Activated T-cell treated with anti-CD3 and anti-CD28 coated beads, Interleukin-2, amount 50 U/mL, for 4 hours (primary cell): ENCODE measurements around the gene CA12. TPM values are rescaled to one million over a fixed set of nuclear protein-coding genes. Genes with fewer than 3 reads are reported as not detected.

ENCODE experiments used
- ATAC-seq, 2 donors: fragments of 200-7000 bp; cut with Tn5 transposase; one replicate each; pipeline ENCODE4 v1.10.0; 2021
- DNase-seq: peaks from one replicate; pipeline ENCODE4 v3.0.0-alpha.2; 2020
- H3K27me3 Mint-ChIP-seq: one replicate; pipeline ENCODE4 v1.8.0; 2021; ENCODE audit warnings: low read depth, mixed read lengths
- H3K36me3 Mint-ChIP-seq: one replicate; pipeline ENCODE4 v1.8.0; 2022; ENCODE audit warnings: mixed read lengths; ENCODE audit not compliant: insufficient read depth
- H3K4me1 Mint-ChIP-seq: one replicate; pipeline ENCODE4 v1.8.0; 2021; ENCODE audit warnings: low read depth, mixed read lengths
- H3K4me3 Mint-ChIP-seq: one replicate; pipeline ENCODE4 v1.8.0; 2021; ENCODE audit warnings: mild to moderate bottlenecking, moderate library complexity, mixed read lengths
- H3K9me3 Mint-ChIP-seq: one replicate; pipeline ENCODE4 v1.8.0; 2021; ENCODE audit warnings: mixed read lengths
- total RNA-seq, 3 donors: library from RNA; stranded (reverse); gene quantifications; one replicate each; pipeline ENCODE4 v1.2.1, GENCODE V29; 2021

CA12 gene
- total RNA-seq, 3 donors from 2014 or later, result 0.08 to 0.15 (median 0.14) TPM

DNA sequence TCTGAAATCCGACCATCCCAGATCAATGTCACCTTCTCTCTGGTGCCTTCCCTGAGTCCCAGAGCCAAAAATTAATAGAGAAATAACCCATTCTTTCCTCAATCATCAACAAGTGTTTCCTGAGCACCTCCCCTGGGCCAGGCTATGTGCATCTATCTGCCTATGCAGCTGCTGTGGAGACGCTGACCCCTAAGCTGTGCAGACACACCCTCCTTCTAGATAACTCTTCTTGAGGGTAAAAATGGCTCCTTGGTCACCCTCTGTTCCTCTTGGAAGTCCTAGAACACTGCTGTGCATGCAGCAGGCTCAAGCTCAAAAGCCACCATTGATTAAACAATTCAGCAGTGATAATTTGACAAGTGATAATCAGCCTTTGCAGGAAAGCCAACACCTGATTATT lies 18.4 kb downstream of the CA12 start:
- no peak for ATAC-seq
- no peaks in the 10 kb centered on the region for H3K4me1 Mint-ChIP-seq
- no peak for DNase-seq
- no peak overlapping the region for H3K4me3 Mint-ChIP-seq
- H3K36me3 Mint-ChIP-seq, result no peaks in the 10 kb centered on the region
- no peaks in the 10 kb centered on the region for H3K9me3 Mint-ChIP-seq
- H3K27me3 Mint-ChIP-seq, result peaks cover 5% of the 10 kb centered on the region

- no peak overlapping the region for H3K4me3 Mint-ChIP-seq
- ATAC-seq, result no peak
- no peaks in the 10 kb centered on the region for H3K36me3 Mint-ChIP-seq
- H3K4me1 Mint-ChIP-seq, result no peaks in the 10 kb centered on the region
- no peaks in the 10 kb centered on the region for H3K9me3 Mint-ChIP-seq
- DNase-seq, result no peak
- peaks cover 5% of the 10 kb centered on the region for H3K27me3 Mint-ChIP-seq
These were observed 18.8 kb downstream of the CA12 start for GRCh38 chr15:63362885-63363284.

DNA sequence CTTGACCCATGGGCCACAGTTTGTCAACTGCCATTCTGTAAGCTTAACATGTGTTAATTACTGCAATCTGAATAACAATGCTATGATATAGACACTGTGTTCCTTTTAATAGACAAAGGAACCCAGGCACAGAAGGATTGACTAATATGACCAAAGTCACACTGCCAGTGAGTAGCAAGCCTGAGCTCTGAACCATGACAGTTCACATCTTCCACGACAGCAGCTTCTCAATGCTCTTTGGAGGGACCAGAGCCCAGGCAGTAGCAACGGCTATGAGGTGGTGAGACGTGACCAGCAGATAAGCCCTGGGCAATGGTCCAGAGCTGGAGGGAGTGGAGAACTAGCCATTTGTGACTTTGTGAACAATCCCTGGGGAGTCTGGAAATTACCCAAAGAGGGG lies 19.4 kb downstream of the CA12 start:
- no peak overlapping the region for H3K4me3 Mint-ChIP-seq
- no peak for ATAC-seq
- H3K36me3 Mint-ChIP-seq, result no peaks in the 10 kb centered on the region
- H3K4me1 Mint-ChIP-seq, result no peaks in the 10 kb centered on the region
- peaks cover 5% of the 10 kb centered on the region for H3K27me3 Mint-ChIP-seq
- no peaks in the 10 kb centered on the region for H3K9me3 Mint-ChIP-seq
- no peak for DNase-seq

- Mint-ChIP-seq H3K9me3 (no peaks in the 10 kb centered on the region), H3K4me3 (no peak overlapping the region), H3K4me1 (no peaks in the 10 kb centered on the region), H3K36me3 (no peaks in the 10 kb centered on the region), H3K27me3 (peaks cover 5% of the 10 kb centered on the region)
- no peak for DNase-seq
- ATAC-seq, result no peak
These were observed 21.5 kb downstream of the CA12 start for GRCh38 chr15:63360170-63360569.

GRCh38 chr15:63358241-63359029 lies 23.2 kb downstream of the CA12 start:
- Mint-ChIP-seq H3K27me3 (peaks cover 7% of the 10 kb centered on the region), H3K36me3 (no peaks in the 10 kb centered on the region), H3K9me3 (no peaks in the 10 kb centered on the region), H3K4me1 (no peaks in the 10 kb centered on the region), H3K4me3 (no peak overlapping the region)
- no peak for ATAC-seq
- no peak for DNase-seq

DNA sequence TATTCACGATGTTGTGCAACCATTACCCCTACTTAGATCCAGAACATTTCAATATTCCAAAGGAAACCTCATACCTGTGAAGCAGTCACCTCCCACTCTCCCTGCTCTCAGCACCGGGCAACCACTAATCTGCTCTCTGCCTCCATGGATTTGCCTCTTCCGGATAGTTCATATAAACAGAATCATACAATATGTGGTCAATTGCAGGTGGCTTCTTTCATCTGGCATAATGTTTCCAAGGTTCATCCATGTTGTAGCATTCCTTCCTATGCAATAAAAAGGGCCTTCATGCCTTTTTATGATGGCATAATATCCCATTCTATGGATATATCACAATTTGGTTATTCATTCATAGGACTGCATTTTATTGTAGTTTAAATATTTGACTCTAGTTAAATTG lies 23.9 kb downstream of the CA12 start:
- DNase-seq, result no peak

DNA sequence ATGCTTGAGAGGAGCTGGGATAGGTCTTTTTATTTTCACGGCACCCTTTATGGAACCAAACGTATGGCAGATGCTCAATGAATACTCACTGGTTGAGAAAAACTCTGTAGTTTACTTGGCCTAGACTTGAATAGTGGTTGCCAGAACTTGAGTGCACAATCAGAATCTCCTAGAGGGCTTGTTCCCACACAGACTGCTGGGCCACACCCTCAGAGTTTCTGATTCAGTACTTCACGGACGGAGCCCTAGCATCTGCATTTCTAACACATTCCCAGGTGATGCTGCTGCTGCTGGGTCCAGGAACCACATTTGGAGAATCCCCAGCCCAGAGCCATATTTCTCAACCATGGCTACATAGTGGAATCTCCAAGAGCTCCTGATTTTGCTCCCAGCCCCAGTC lies 24.6 kb downstream of the CA12 start:
- ATAC-seq (no peak), DNase-seq (no peak)
- Mint-ChIP-seq H3K4me1 (no peaks in the 10 kb centered on the region), H3K9me3 (no peaks in the 10 kb centered on the region), H3K4me3 (no peak overlapping the region), H3K36me3 (no peaks in the 10 kb centered on the region), H3K27me3 (peaks cover 7% of the 10 kb centered on the region)

More for the DNA sequence above, 23.9 kb downstream of the CA12 start:
- Mint-ChIP-seq H3K27me3 (peaks cover 7% of the 10 kb centered on the region), H3K4me3 (no peak overlapping the region), H3K36me3 (no peaks in the 10 kb centered on the region), H3K9me3 (no peaks in the 10 kb centered on the region), H3K4me1 (no peaks in the 10 kb centered on the region)
- no peak for ATAC-seq

DNA sequence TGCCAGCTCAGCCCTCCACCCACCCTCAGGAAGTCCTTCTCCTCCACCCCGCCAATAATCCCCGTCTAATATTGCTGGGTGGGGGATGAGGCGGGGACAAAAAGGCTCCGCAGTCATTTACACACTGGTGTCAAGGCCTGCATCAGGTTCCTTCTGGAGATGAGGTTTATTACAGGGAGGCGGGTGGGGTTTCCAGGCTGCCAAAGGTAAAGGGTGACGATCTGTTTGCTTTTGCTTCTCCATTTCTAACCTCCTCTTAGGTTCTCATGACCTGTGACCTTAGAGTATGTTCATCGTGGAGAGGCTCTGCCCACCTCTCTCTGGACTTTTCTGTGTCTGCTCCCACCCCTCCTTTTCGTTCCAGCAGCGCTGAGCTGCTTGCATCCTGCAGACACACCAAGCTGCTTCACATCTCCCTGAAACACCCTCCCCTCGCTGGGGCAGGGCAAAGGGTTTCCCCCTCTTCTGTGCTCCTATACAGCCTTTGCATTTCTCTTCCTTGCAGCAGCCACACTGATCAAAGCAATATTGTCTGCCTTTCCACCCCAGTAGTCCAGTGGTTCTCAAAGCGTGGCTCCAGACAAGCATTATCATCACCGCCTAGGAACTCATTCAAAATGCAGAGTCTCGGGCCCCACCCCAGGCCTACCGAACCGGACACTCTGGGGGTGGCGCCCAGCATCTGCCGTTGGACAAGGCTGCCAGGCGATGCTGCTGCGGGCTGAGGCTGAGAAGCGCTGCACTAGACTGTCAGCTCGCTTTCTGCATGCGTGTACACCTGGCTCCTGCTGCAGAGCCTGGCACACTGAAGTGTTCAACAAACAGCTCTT lies 26.6 kb downstream of the CA12 start:
- no peaks in the 10 kb centered on the region for H3K9me3 Mint-ChIP-seq
- ATAC-seq, result no peak
- H3K4me1 Mint-ChIP-seq, result no peaks in the 10 kb centered on the region

DNA sequence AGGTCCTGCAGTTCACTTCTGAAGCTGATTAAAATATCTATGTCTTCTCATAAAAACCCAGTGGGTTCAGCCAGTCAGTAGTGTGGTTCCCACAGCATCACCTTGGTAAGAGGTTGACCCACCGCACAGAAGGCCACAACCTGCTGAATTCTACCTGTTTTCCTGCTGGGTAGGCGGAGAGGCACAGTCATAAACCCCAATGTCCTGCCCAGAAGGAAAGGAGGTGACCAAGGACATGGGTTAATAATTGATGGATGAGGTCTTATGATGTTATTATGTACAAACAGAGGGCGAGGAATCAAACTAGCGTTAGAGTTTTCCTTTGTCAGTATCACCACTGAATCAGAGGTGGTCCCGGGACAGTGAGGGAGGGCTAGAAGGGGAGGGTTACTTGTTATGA lies 27.8 kb downstream of the CA12 start:
- ATAC-seq (no peak), DNase-seq (no peak)
- Mint-ChIP-seq H3K4me1 (no peaks in the 10 kb centered on the region), H3K4me3 (no peak overlapping the region), H3K27me3 (peaks cover 2% of the 10 kb centered on the region), H3K9me3 (no peaks in the 10 kb centered on the region), H3K36me3 (no peaks in the 10 kb centered on the region)

More for the DNA sequence above, 26.6 kb downstream of the CA12 start:
- Mint-ChIP-seq H3K27me3 (peaks cover 4% of the 10 kb centered on the region), H3K36me3 (no peaks in the 10 kb centered on the region), H3K4me3 (no peak overlapping the region)
- DNase-seq, result no peak

GRCh38 chr15:63353261-63353660 lies 28.4 kb downstream of the CA12 start:
- no peaks in the 10 kb centered on the region for H3K9me3 Mint-ChIP-seq
- DNase-seq (no peak), ATAC-seq (no peak)
- H3K36me3 Mint-ChIP-seq, result no peaks in the 10 kb centered on the region
- no peak overlapping the region for H3K4me3 Mint-ChIP-seq
- H3K4me1 Mint-ChIP-seq, result no peaks in the 10 kb centered on the region
- peaks cover 2% of the 10 kb centered on the region for H3K27me3 Mint-ChIP-seq

GRCh38 chr15:63352808-63353207 lies 28.8 kb downstream of the CA12 start:
- no peak for DNase-seq
- no peak overlapping the region for H3K4me3 Mint-ChIP-seq
- H3K4me1 Mint-ChIP-seq, result no peaks in the 10 kb centered on the region
- H3K27me3 Mint-ChIP-seq, result peaks cover 2% of the 10 kb centered on the region
- ATAC-seq, result no peak
- H3K9me3 Mint-ChIP-seq, result no peaks in the 10 kb centered on the region
- no peaks in the 10 kb centered on the region for H3K36me3 Mint-ChIP-seq

- ATAC-seq (no peak), DNase-seq (no peak)
- Mint-ChIP-seq H3K36me3 (no peaks in the 10 kb centered on the region), H3K9me3 (no peaks in the 10 kb centered on the region), H3K4me3 (no peak overlapping the region), H3K27me3 (peaks cover 8% of the 10 kb centered on the region), H3K4me1 (no peaks in the 10 kb centered on the region)
These were observed 30.5 kb downstream of the CA12 start for GRCh38 chr15:63351170-63351569.

- no peak for DNase-seq
- no peaks in the 10 kb centered on the region for H3K36me3 Mint-ChIP-seq
- ATAC-seq, result no peak
- no peaks in the 10 kb centered on the region for H3K9me3 Mint-ChIP-seq
- H3K4me3 Mint-ChIP-seq, result no peak overlapping the region
- no peaks in the 10 kb centered on the region for H3K4me1 Mint-ChIP-seq
- H3K27me3 Mint-ChIP-seq, result peaks cover 8% of the 10 kb centered on the region
These were observed 31.4 kb downstream of the CA12 start for GRCh38 chr15:63350178-63350621.

GRCh38 chr15:63349621-63350020 lies 32.0 kb downstream of the CA12 start:
- peaks cover 8% of the 10 kb centered on the region for H3K27me3 Mint-ChIP-seq
- H3K4me1 Mint-ChIP-seq, result no peaks in the 10 kb centered on the region
- H3K36me3 Mint-ChIP-seq, result no peaks in the 10 kb centered on the region
- DNase-seq (no peak), ATAC-seq (no peak)
- no peak overlapping the region for H3K4me3 Mint-ChIP-seq
- no peaks in the 10 kb centered on the region for H3K9me3 Mint-ChIP-seq

- DNase-seq (no peak), ATAC-seq (no peak)
- no peaks in the 10 kb centered on the region for H3K36me3 Mint-ChIP-seq
- no peak overlapping the region for H3K4me3 Mint-ChIP-seq
- H3K9me3 Mint-ChIP-seq, result no peaks in the 10 kb centered on the region
- peaks cover 8% of the 10 kb centered on the region for H3K27me3 Mint-ChIP-seq
- H3K4me1 Mint-ChIP-seq, result no peaks in the 10 kb centered on the region
These were observed 32.5 kb downstream of the CA12 start for GRCh38 chr15:63349156-63349555.
